Activated effector memory CD4-positive, alpha-beta T cell treated with anti-CD3 and anti-CD28 coated beads, Interleukin-2, amount 50 U/mL, for 16 hours (primary cell): ENCODE measurements around the gene GPRC5A.

Source experiments
- DNase-seq: peaks from one replicate; pipeline ENCODE4 v3.0.0-alpha.2; 2020

The GPRC5A gene

GRCh38 chr12:12887471-12887870 lies 3.9 kb upstream of the GPRC5A start:
- DNase-seq: no peak

GRCh38 chr12:12889701-12890100 lies 1.7 kb upstream of the GPRC5A start:
- no peak for DNase-seq

GRCh38 chr12:12890543-12891079 lies 751 bp upstream of the GPRC5A start:
- DNase-seq: peak; percentile 65

GRCh38 chr12:12891881-12892355 lies 556 bp downstream of the GPRC5A start:
- no peak for DNase-seq

- DNase-seq: no peak
Observed at GRCh38 chr12:12892681-12893141, 1.3 kb downstream of the GPRC5A start.

GRCh38 chr12:12893438-12893837 lies 2.1 kb downstream of the GPRC5A start:
- no peak for DNase-seq

GRCh38 chr12:12896260-12896659 lies 4.9 kb downstream of the GPRC5A start:
- DNase-seq: no peak

GRCh38 chr12:12897302-12897701 lies 5.9 kb downstream of the GPRC5A start:
- DNase-seq: no peak

- no peak for DNase-seq
Observed at GRCh38 chr12:12898136-12898717, 6.9 kb downstream of the GPRC5A start.

GRCh38 chr12:12898911-12899511 lies 7.6 kb downstream of the GPRC5A start:
- no peak for DNase-seq

- peak; percentile 65 for DNase-seq
Observed at GRCh38 chr12:12899530-12900380, 8.4 kb downstream of the GPRC5A start.

GRCh38 chr12:12900786-12901157 lies 9.4 kb downstream of the GPRC5A start:
- no peak for DNase-seq

- DNase-seq: no peak
Observed at GRCh38 chr12:12901158-12901791, 9.9 kb downstream of the GPRC5A start.

- no peak for DNase-seq
Observed at GRCh38 chr12:12902036-12902435, 10.7 kb downstream of the GPRC5A start.

- no peak for DNase-seq
Observed at GRCh38 chr12:12903642-12904609, 12.6 kb downstream of the GPRC5A start.

- DNase-seq: no peak
Observed at GRCh38 chr12:12907552-12907951, 16.2 kb downstream of the GPRC5A start.

GRCh38 chr12:12908252-12908651 lies 16.9 kb downstream of the GPRC5A start:
- DNase-seq: no peak

- DNase-seq: no peak
Observed at GRCh38 chr12:12908711-12909110, 17.3 kb downstream of the GPRC5A start.

- no peak for DNase-seq
Observed at GRCh38 chr12:12909228-12909994, 18.0 kb downstream of the GPRC5A start.

- DNase-seq: no peak
Observed at GRCh38 chr12:12909995-12910420, 18.6 kb downstream of the GPRC5A start.

GRCh38 chr12:12912711-12913110 lies 21.3 kb downstream of the GPRC5A start:
- DNase-seq: no peak
